SKM-1 (cell line): ENCODE measurements around the gene INPP4B.

Experiments
- DNase-seq: peaks from one replicate; lab custom pipeline; 2025; ENCODE audit not compliant: unreplicated experiment; lab: John Stamatoyannopoulos, UW

INPP4B gene

DNA sequence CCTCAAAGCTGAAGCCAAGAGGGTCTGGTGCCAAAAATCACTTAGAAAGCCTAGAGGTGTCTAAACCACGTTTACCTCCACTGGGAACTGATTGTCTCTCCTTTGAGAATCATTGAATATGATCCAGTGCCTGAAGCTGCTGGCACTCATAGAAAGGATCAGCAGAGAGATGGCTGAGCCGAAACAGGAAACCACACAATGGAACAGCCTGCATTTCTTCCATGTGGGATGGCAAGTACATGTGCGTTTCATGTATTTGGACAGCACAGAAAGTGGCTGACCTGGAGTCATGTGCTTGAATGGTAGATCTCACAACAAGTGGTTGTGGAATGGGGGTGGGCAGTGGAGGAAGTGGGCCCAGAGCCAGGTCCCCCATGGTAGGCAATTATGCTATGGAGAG lies 533.7 kb downstream of the INPP4B start:
- no peak for DNase-seq

DNA sequence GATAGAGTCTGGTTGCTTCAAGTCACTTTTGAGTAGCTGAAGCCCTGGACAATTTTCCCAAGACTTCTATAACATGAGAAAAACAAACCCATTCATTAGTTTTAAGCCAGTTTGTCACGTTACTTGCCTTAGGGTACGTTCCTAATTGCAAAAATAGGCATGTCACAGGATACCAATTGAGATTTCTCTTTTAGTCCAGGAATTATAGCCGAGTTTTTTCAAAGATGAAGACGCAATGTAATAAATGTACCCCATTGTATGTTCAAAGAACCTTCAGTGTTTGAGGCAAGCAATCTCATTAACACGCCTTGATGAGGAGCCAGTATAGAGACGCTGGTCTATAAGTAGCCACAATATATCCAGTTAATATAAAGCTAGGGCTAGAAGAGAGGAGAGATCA lies 534.2 kb downstream of the INPP4B start:
- DNase-seq = no peak

DNA sequence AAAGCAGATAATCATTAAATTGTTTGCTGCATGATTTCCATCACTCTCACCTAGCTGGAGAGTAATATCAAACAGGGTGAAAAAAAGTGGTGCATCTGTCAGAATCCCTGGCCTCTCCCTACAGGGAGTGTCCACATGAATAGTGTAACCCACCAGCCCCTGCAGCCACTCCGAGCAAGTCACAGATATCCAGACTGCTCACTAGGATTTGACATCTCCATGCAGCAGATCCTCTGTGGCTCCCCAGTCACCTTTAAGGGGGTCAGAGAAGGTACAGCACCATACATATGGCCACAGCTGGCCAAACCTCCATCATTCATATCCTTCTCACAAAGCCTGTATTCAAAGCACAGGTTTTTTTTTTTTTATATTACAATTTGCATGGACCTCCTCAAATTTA lies 536.3 kb downstream of the INPP4B start:
- DNase-seq = no peak

DNA sequence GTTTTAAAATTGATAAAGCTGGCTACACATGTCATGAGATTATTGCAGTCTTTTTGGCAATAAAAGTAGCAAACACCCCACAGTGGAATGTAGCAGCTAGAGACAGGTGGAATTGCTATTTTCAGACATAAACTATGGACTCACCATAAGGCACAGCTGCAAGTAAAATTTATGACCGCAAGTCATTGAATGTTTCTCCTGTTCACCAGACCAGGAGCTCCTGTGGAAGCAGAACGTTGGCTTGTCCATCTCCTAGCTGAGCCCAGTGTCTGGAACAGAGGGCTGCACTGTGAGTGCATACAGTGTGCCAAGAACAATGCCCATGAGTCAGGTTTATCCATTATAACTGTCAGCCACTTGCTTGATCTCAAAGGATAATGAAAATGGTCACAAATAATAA lies 538.2 kb downstream of the INPP4B start:
- no peak for DNase-seq

DNA sequence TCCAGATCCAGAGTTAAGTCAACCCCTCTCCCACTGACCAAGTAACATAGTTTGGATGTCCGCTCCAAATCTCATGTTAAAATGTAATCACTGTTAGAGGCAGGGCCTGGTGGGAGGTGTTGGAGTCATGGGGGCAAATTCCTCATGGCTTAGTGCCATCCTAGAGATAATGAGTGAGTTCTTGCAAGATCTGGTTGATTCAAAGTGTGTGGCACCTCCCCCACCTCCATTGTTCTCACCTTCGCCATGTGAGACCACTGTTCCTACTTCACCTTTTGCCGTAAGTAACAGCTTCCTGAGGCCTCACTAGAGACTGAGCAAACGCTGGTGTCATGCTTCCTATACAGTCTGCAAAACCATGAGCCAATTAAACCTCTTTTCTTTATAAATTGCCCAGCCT lies 548.8 kb downstream of the INPP4B start:
- DNase-seq = no peak

DNA sequence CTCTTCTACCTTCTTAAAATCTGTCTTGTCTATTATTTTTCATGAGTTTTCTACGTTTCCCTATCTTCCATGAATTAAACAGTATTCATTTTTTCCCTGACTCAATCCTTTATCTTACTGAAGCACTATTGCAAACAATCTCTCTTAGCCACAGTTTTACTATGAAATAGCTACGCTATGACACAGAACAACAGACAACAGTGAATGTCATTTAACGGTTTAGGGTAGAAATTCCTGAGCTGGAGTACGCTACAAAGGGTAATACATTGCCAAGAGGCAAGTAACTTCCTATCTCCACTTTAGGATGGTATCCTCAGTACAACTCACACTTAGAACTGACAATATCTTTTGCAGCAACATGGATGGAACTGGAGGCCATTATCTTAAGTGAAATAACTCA lies 552.6 kb downstream of the INPP4B start:
- DNase-seq = no peak

DNA sequence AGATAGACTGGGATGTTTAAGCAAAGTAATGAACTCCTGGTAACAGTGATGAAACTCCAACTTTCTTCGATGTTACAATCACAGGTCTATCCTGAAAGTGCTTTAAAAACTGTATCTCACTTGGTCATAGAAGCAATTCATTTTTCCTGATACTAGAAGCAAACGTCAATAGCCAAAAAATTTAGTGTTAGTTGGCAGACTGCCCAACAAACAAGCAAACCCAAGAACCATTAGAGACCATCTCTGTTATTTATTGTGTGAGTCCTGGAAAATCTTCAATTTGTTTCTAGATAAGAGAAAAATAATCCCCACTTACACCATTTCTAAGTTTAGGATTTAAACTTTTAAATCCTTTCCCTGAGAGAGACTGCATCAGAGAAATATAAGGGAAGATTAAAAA lies 553.9 kb downstream of the INPP4B start:
- DNase-seq = no peak

DNA sequence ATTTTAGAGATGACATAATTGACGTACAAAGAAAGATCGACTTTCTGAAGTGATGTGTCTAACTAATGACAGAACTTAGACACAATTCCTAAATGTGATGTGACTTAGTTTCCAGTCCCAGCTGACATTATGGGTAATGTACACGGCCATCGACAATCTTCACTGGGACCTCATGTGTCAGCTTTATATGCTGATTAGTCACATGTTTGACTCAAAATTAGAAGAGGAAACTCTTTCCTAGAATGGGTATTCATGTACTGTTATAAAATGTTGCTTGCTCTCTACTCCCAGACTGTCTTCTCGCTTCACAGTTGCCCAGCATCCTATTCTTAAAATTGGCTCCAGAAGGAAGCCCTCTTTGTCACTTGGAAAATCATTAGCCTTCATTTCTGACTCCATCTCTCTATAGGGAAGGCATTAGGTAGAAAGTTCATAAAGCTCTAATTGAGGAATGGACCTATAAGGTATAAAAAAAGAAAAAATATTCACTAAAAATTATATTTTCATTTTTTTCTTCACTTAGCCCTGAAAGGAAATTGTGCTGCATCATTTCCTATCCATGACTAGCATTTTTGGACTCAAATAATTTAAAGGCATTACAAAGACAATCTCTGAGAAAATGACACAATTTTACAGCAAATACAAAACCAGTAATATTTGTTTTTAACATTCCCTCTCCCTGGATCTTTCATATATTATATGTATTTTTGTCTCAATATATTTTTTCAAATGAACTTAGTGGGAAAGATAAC lies 554.6 kb downstream of the INPP4B start:
- no peak for DNase-seq

DNA sequence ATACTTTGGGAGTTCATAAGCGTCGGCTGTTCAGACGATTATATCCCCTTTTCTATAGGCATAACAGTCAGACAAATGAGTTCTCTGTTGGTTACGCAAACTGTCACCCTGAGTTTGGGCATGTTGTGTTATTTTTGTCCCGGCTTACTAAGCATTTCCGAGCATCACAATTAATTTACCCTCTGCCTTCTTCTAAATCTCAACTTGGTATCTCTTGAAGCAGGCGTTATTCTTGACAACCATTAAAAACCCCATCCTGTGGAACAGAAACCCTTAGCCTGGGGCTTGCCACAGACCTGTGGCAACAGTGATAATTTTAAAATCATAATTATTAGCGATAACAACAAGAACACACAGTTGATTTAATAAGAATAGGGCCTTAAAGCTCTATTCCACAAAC lies 558.7 kb downstream of the INPP4B start:
- DNase-seq = no peak

DNA sequence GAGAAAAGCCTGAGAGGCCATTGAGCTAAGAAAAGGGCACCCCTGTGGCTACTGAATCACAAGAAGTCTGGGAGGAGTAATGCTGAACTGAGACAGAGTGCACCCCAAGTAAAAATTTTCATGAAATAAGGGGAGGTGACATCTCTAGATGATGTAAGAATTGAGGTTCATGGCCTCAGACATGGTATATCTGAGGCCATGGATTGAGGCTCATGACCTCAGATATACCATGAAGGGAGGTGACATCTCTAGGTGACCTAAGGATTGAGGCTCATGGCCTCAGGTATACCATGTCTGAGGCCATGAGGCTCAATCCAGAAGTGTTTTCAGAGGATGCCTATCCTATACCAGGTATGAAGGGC lies 560.9 kb downstream of the INPP4B start:
- DNase-seq = no peak

DNA sequence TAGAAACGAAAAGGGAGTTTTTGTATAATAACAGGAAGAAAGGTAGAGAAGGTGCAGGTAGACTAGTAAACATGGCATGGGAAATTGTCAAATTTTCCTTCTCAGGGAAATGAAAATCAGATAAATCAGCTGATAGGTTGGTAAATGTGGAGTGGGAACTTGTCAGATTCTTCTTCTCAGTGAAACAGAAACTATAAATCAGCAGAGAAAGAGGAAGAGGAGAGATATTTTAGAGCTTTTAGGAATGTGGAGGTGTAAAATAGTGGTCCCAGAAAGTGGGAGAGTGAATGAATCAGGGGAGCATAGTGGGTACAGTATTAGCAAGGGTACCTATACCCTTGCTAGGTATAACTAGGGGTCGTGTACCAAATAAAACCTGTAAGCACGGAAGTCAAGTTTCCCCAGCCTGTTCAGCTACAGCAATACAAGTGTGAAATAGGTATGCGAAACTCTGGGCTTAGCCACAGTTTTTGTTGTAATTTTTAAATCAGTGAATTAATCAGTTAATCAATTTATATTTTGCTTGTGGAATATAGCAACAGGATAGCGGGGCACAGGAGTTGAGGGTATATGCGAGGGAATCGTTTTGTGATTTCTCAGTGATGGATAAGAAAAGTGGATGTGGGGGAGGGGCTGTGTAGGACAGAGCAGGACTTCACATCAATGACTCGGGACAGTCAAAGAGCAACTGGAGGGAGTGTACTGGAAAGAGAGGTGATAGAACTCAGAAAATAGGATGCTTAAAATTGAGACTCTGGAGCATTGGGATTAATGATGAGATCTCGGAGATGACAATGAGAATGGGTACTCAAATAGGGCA lies 561.5 kb downstream of the INPP4B start:
- no peak for DNase-seq

DNA sequence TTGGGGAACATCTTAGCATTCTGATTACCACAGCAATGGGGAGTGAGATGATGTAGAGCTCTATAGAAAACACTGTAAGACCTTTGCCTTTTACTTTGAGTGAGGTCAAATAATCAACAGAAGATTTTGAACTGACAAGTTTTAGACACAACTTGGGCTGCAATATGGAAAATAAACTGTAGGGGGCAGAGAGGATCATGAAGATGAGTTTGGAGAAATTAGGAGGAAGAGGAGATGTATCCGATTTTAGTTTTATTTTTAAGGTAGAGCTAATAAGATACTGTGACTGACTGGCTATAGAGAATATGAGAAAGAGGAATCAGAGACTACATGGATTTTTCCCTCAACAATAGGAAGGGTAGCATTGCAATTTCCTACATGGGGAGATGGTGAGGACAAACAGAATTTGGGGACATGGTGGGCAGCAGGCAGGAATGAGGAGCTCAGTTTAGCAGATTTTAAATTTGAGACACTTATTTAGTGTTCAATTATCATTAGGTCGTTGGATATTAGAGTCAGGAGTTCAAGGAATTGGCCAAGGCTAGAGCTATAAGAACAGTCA lies 563.1 kb downstream of the INPP4B start:
- DNase-seq = no peak

DNA sequence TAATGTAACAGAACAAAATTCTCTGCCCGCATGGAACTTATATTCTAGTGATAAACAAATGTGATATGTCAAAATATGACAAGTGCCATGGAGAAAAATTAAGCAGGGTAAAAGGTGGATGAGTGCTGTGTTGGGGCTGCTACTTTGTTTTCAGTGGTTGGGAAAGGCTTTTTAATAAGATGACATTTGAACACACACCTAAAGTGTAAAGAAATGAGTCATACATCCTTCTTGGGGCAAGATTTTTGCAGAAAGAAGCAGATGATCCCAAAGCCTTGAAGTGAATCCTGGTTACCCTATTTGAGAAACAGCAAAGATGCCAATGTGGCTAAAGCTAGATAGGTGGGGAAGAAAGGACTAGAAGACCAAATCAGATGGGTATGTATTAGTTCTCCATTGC lies 564.1 kb downstream of the INPP4B start:
- no peak for DNase-seq

DNA sequence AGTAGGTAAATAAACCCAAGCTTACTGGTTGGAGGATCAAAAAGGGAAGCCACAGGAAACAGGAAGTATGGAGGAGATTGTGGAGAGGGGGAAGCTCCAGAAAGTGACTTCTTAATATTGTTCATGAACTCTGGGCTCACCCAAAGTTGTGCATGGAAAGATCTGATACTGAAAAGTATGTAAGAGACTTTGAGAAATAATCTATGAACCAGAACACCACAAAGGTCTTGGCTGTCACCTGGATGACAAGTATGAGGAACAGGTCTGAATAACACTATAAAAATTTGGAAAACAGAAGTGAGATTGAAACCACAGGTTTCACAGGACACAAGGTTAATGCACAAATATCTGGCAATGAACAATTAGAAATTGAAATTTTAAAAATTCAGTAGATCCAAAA lies 567.4 kb downstream of the INPP4B start:
- no peak for DNase-seq

DNA sequence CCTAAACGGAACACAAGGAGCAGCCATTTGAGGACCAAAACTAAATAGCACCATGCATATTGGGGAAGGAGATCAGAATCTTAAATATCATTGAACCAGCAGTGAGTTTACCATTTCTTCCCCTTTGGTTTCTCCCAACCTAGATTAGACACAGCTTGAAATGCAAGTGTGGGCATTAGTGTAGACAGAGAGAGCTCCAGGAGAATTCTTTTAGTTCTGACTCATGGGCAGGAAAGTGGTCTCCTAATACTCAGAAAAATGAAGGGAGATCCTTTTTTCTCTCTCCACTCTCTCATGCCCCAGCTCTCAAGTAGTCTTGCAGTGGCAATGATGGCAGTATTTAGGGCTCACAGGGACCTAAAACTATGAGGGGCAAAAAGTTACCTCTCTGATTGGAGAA lies 567.9 kb downstream of the INPP4B start:
- DNase-seq = no peak

DNA sequence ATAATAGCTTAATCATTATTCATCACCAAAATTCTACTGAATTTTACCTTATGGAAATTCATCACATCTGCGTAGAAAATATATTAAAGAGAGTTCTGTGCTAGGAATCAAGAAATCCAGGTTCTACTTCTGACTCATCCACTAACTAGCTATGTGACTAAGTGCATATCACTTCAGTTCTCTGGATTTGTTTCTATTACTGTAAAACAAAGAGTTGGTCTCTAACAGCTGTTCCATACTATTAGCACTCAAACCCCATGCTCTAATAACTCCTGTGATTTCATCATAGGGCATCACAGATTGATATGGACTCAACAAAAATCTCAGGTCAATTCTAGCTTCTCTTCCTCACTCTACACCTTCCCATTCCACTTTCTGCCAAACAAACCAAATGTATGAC lies 572.0 kb downstream of the INPP4B start:
- no peak for DNase-seq

DNA sequence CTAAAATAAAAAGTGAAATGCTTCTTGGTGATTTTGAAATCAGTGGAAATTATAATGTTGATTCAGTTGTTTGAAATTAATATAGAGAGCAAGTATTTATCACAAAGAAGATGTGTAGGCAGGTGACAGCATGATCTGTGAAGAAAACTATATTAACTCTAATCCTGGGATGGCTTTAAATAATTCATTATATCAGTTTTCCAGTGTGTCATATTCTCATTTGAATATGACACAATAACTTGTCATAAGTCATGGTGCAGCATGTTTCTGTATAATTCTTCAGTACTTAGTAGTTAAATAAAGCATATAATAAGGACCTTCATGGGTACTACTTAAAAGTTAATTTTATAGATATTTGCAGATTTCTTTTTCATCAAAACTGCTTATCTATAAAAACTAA lies 573.6 kb downstream of the INPP4B start:
- DNase-seq = no peak

DNA sequence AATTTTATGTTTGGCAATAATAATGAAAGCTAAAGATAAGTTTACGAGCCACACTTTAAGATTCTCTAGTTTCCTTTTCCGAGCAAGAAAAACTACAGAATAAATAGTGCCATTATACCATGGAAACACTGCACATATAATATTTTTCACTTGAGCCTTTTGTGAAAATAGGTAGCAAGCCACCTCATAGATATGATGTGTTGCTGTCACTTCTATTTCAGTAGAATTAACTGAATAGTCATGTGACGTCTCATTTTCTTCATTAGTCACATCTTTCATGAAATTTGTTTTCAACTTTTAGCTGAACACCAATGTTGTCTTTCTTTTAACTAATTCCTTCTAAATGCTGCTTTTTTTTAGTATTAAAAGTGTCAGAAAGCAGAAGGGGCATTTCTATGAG lies 574.3 kb downstream of the INPP4B start:
- DNase-seq = no peak

DNA sequence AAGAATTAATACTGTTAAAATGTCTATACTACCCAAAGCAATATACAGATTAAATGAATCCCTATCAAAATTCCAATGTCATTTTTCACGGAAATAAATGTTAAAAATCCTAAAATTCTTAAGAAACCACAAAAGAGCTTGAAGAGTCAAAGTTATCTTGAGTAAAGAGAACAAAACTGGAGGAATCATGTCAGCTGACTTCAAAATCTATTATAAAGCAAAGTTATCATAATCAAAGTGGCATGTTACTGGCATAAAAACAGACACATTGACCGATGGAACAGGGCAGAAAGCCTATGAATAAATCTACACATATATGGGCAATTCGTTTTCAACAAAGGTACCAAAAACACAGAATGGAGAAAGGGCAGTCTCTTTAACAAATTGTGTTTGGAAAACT lies 579.0 kb downstream of the INPP4B start:
- no peak for DNase-seq

DNA sequence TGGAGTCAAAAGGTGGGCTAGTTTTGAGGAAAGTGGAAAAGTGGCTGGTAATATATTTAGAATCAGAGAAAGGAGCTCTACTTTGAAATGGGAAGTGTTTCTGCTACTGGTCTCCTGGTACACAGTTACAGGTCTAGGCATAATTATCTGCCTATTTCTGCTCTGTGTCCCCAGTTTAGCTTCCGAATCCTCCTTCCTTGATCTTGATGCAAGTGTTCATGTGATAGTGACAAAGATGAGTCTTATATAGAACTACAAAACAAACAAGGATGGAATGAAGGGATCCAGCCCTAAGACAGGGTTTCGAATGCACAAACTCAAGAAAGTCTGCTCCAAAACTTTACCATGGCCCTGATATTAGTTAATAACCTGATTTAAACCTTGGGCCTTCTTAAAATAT lies 580.2 kb downstream of the INPP4B start:
- no peak for DNase-seq

DNA sequence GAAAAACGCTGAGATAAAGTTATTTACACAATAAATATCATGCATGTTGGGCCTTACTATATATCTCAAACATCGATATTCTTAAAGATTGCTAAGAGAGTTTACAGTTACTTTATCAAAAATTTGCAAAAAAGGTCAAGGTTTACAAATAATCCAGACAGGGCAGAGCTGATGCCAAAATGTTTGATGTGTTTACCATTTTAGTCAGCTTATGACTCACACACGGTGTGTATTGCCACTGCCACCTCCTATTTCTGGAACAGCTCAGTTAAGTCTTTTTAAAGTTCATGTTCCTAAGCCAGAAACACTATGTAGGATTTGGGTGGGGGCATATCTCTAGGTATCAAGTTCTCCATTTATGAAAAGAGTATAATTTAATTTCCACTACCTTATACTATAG lies 580.6 kb downstream of the INPP4B start:
- no peak for DNase-seq

DNA sequence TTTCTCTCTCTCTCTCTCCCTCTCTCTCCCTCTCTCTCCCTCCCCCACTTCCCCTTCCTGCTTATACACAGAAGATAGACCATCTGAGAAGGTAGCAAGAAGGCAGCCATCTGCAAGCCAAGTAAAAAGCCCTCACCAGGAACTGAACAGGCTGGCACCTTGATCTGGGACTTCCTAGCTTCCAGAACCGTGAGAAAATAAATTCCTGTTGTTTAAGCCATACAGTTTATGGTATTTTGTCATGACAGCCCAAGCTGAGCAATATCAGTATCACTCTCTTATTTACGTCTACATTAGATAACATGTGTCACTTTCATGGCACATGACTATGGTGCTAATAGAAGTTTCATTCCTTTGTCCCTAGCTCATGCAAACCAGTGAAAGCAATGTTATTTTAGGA lies 581.1 kb downstream of the INPP4B start:
- DNase-seq = no peak
